GM18502 (cell line): ENCODE results near the gene NTN1.

ENCODE experiments used
- ATAC-seq: cut with Tn5 transposase; IDR thresholded peaks from one replicate; pipeline ENCODE4 v1.9.1; 2021; ENCODE audit warnings: mild to moderate bottlenecking; ENCODE audit not compliant: unreplicated experiment, poor library complexity

The NTN1 gene

GRCh38 chr17:9258115-9259015 lies 237.1 kb downstream of the NTN1 start:
- no peak for ATAC-seq

DNA sequence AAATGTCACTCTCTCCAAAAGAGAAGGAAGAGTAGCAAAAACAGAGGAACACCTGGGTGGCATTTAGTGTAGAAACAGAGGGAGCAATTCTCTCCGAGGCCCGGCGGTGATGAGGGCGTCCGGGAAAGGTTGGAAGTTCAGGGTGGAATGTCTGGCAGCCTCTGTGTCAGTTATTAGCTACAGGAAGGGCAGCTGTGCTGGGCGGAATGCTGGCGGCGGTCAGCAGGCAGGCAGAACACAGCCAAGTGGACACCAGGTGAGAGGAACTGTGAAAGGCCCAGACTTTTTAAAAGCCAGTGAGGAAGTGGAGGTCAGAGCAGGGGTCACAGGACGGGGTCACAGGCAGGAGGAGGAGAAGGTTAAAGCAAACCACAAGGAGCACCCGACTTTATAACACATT lies 238.1 kb downstream of the NTN1 start:
- no peak for ATAC-seq

DNA sequence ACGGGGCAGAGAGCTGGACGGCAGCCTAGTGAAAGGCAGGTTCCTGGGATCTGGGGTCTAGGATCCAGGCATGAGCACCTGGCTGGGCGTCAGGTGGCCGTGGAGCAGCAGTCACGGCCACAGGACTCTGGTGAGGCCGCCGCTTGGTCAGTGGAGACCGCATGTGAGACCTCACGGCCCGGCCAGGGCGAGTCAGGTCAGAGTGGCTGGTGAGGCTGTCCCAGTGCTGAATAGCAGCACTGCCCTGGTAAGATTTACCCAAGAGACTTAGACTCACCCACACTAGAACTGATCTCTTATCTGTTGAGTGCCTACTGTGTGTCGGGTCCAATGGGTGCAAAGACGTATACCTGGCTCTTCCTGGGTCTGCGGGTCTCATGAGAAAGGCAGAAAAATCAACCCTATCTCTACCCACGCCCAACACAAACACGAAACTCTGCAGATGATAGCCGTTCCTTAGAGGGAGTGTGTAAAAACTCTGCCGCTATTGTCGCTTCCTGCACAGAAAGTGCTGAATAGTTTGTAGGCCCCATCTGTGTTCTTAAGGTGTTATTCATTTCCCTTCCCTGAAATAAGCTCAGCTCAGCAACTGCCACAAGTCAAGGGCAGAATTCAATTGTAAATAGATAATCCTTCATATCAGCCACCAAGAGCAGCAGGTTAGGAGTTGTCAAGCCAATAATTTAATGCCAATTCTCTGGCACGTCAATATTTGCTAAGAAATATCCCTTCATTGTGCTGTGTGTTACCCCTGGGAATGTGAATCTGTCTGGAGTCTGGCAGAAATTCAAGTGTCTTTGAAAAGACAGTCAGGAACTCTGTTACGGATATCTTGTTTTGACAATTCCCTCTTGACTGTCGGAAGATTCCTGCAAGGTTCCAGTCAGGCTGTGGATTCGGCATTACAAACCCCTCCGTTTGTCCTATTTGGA lies 240.0 kb downstream of the NTN1 start:
- ATAC-seq = no peak

GRCh38 chr17:9266031-9266680 lies 244.8 kb downstream of the NTN1 start:
- no peak for ATAC-seq

- ATAC-seq = no peak
Observed at GRCh38 chr17:9266697-9267117, 245.4 kb downstream of the NTN1 start.

- ATAC-seq = no peak
Observed at GRCh38 chr17:9268546-9268945, 247.2 kb downstream of the NTN1 start.

DNA sequence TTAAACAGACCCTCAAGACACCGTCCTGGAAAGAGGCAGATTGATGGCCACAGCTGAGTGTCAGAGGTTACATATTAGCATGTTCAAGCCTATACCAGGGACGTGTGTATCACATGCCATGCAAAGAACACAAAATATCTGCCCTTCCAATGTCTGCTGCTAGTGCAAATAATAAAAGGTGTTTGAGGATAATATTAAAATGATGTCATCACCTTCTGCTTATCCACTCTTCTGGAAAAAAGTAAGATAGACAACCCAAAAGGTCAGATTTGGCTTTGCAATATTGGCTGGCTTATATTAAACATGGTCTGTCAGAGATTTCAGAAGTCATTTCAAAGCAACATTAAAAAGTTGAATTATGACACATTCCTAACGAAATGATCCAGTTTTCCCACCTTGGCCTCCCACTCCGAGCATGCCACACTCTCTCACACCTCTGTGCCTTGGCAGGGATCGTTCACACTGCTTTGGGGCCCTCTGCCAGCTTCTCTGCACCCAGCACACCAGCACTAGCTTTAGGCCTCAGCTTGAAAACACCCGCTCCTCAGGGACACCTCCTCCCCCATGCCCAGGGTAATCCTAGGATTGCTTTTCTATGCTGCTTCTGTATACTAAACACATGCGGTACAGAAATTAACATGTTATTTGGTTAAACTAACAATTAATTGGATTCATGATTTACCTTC lies 248.2 kb downstream of the NTN1 start:
- ATAC-seq = no peak

GRCh38 chr17:9270921-9271320 lies 249.6 kb downstream of the NTN1 start:
- ATAC-seq = no peak

- ATAC-seq = no peak
Observed at GRCh38 chr17:9271989-9272388, 250.7 kb downstream of the NTN1 start.

- ATAC-seq = no peak
Observed at GRCh38 chr17:9272501-9273200, 251.3 kb downstream of the NTN1 start.

GRCh38 chr17:9273428-9274391 lies 252.4 kb downstream of the NTN1 start:
- ATAC-seq = no peak

GRCh38 chr17:9274973-9275372 lies 253.7 kb downstream of the NTN1 start:
- no peak for ATAC-seq

DNA sequence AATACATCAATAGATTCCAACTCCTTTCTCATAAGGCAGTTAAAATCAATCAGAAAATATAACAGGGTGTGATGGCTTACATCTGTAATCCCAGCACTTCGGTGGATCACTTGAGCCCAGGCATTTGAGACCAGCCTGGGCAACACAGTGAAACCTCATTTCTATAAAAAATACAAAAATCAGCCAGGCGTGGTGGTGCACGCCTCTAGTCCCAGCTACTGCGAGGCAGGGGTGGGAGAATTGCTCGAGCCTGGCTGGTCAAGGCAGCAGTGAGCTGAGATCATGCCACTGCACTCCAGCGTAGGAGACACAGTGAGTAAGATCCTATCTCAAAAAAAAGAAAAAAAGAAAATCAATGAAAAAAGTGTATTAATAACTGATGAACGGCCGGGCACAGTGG lies 258.6 kb downstream of the NTN1 start:
- ATAC-seq = no peak

DNA sequence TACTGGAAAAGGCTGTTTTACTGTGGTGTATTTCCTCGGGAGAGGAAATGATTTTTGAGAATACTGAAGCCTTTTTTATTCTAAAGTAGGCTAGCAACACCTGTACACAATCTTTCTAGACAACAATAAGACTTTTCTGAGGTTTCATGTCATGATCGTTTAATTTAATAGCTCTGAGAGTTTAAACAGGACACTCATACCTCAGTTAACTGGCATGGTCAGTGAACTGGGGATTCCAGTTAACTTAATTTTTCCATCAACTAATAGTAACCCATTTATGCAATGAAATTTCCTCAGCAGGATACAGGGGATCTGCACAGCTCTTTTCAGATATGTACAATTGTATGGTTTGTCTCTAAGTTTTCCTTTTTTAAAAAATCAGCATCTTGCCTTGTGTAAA lies 262.6 kb downstream of the NTN1 start:
- no peak for ATAC-seq

DNA sequence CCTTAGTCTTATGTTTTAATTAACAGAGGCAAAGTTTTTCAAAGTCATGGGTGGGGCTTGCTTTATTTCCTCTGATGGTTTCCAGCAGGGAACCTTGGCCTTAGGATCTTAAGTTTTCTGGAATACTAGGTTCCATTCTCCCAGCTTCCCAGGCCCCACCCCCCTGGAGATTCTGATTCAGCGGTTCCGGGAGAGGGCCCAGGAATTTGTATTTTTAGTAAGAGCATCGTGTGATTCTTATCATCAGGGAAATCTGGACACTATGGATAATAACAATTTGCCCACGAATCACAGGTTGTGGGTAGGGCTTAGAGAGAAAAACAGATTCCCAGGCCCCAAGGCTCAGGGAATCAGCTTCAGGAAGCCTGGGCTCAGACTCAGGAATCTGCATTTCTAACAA lies 263.6 kb downstream of the NTN1 start:
- no peak for ATAC-seq

- no peak for ATAC-seq
Observed at GRCh38 chr17:9285602-9286427, 264.5 kb downstream of the NTN1 start.

- ATAC-seq = no peak
Observed at GRCh38 chr17:9286434-9286833, 265.1 kb downstream of the NTN1 start.

GRCh38 chr17:9287306-9287705 lies 266.0 kb downstream of the NTN1 start:
- ATAC-seq = no peak
